ENCODE measurements around the gene ZNF678. TPM values are rescaled to one million over a fixed set of nuclear protein-coding genes. Genes with fewer than 3 reads are reported as not detected.

Gene ZNF678
- 1.3 and 1.7 TPM in 2 replicates for polyA plus RNA-seq (2012; rRNA removed)
- polyA plus RNA-seq (2012; cell fraction: cytosol; rRNA removed) = 1.3 and 1.8 TPM in 2 replicates
- polyA plus RNA-seq (2012; cell fraction: nucleus; rRNA removed) = 1.1 and 1.5 TPM in 2 replicates

GRCh38 chr1:227563324-227564201 is at the start of gene ZNF678:
ZNF678 (plus strand) TSS chr1:227563556; CDS start chr1:227650992, 87,436 bp downstream.
- Histone ChIP-seq H3K9me2 (no peaks in the 10 kb centered on the region), H3K27ac (ENCODE audit: low read depth in 2 of 2, low read length in 1 of 2) (peak within 1 kb of the TSS; percentile 89 to 97), H3F3A (replicated peaks; ENCODE audit: insufficient read depth) (peaks cover 7% of the 10 kb centered on the region), H2AFZ (ENCODE audit: low read depth) (peak within 1 kb of the TSS; percentile 98), H3K4me1 (ENCODE audit: control insufficient read depth in 1 of 2, insufficient read depth in 2 of 2, low read depth in 1 of 2, low read length in 1 of 2) (peaks cover 3 to 7% of the 10 kb centered on the region in 2 experiments; a peak in 2 of 4 replicates), H3K27me3 (ENCODE audit: insufficient read depth) (no peaks in the 10 kb centered on the region), H3K9ac (peak within 1 kb of the TSS; percentile 80), H3K36me3 (replicated peaks in 1 of 2; ENCODE audit: control insufficient read depth in 1 of 2, insufficient read depth in 2 of 2, low read length in 1 of 2) (peaks cover 0 to 2% of the 10 kb centered on the region in 2 experiments), H3K9me3 (no peaks in the 10 kb centered on the region), H3K4me3 (ENCODE audit: low read depth in 2 of 2, low read length in 1 of 2) (peak within 1 kb of the TSS; percentile 75 to 80), H4K20me1 (ENCODE audit: insufficient read depth) (no peaks in the 10 kb centered on the region), H3K4me2 (peak within 1 kb of the TSS; percentile 73), H3K79me2 (ENCODE audit: insufficient read depth) (peaks cover 45% of the 10 kb centered on the region)
- ChIA-PET CTCF (interaction anchor here (1.1 to 1.8 kb wide), 4 partner anchors 21 to 82 kb away, joined by 4 to 7 read pairs (median 6); no protein-coding TSS in a partner anchor), POLR2A (interaction anchor here (0.8 to 1.5 kb wide), 3 partner anchors 21 to 167 kb away, joined by 3 to 5 read pairs (median 4); no protein-coding TSS in a partner anchor)
- 1% methylated on average over 33 of the region's 39 CpGs for WGBS (ENCODE audit: low lambda C conversion rate)
- peak; percentile 99 for DNase-seq
- TF ChIP-seq ZBTB33 (IDR thresholded peaks at IDR 0.05; ENCODE audit: borderline replicate concordance, low read depth) = no peak
- TF ChIP-seq FOSL2 (IDR thresholded peaks at IDR 0.05; ENCODE audit: borderline replicate concordance, low read depth) = no peak
- TF ChIP-seq YY1 (IDR thresholded peaks at IDR 0.05; ENCODE audit: low read depth) = peak; percentile 95
- TF ChIP-seq, protein P1, sequence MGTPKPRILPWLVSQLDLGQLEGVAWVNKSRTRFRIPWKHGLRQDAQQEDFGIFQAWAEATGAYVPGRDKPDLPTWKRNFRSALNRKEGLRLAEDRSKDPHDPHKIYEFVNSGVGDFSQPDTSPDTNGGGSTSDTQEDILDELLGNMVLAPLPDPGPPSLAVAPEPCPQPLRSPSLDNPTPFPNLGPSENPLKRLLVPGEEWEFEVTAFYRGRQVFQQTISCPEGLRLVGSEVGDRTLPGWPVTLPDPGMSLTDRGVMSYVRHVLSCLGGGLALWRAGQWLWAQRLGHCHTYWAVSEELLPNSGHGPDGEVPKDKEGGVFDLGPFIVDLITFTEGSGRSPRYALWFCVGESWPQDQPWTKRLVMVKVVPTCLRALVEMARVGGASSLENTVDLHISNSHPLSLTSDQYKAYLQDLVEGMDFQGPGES (IDR thresholded peaks at IDR 0.05; ENCODE audit: low read depth, low read length) = peak; percentile 75
- TF ChIP-seq, protein P2, sequence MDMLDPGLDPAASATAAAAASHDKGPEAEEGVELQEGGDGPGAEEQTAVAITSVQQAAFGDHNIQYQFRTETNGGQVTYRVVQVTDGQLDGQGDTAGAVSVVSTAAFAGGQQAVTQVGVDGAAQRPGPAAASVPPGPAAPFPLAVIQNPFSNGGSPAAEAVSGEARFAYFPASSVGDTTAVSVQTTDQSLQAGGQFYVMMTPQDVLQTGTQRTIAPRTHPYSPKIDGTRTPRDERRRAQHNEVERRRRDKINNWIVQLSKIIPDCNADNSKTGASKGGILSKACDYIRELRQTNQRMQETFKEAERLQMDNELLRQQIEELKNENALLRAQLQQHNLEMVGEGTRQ (IDR thresholded peaks at IDR 0.05; ENCODE audit: borderline replicate concordance, low read depth, low read length) = no peak
- no peak for TF ChIP-seq JUND (IDR thresholded peaks at IDR 0.05)
- TF ChIP-seq RXRA (IDR thresholded peaks at IDR 0.05; ENCODE audit: borderline replicate concordance, low read depth) = no peak
- peak; percentile 69 for TF ChIP-seq GABPA (IDR thresholded peaks at IDR 0.05; ENCODE audit: low read depth)
- TF ChIP-seq TCF12 (IDR thresholded peaks at IDR 0.05) = 0 out of 2 replicates have a peak, but pooled peaks have one; percentile 26
- TF ChIP-seq, protein P3, sequence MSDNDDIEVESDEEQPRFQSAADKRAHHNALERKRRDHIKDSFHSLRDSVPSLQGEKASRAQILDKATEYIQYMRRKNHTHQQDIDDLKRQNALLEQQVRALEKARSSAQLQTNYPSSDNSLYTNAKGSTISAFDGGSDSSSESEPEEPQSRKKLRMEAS (IDR thresholded peaks at IDR 0.05; ENCODE audit: low read depth) = peak; percentile 59
- no peak; the same call in 1 of the 2 replicates for TF ChIP-seq TAF1 (IDR thresholded peaks at IDR 0.05; ENCODE audit: borderline replicate concordance, low read depth, low read length)
- no peak for TF ChIP-seq USF1 (IDR thresholded peaks at IDR 0.05; ENCODE audit: borderline replicate concordance, low read depth)
- peak; percentile 99 for TF ChIP-seq PBX3 (IDR thresholded peaks at IDR 0.05)
- no peak for TF ChIP-seq NRF1 (IDR thresholded peaks at IDR 0.05; ENCODE audit: low read depth, low read length)
- TF ChIP-seq FOXJ3 (CRISPR knock-in tag; IDR thresholded peaks at IDR 0.05) = no peak
- TF ChIP-seq MXI1 (IDR thresholded peaks at IDR 0.05; ENCODE audit: low read depth, low read length) = peak; percentile 88
- peak; percentile 47; the same call in 1 of the 2 replicates for TF ChIP-seq POLR2AphosphoS5 (IDR thresholded peaks at IDR 0.05; ENCODE audit: low read depth, low read length)
- peak; percentile 66 for TF ChIP-seq CHD2 (IDR thresholded peaks at IDR 0.05; ENCODE audit: low read length, partially characterized antibody)
- TF ChIP-seq TEAD4 (IDR thresholded peaks at IDR 0.05; ENCODE audit: borderline replicate concordance, insufficient read depth) = peak; percentile 54; the same call in 1 of the 2 replicates
- peak; percentile 69; the same call in 1 of the 2 replicates for TF ChIP-seq RFX5 (IDR thresholded peaks at IDR 0.05; ENCODE audit: low read length)
- TF ChIP-seq NFIC (IDR thresholded peaks at IDR 0.05; ENCODE audit: borderline replicate concordance) = 0 out of 2 replicates have a peak, but pooled peaks have one; percentile 5
- TF ChIP-seq SIN3A (IDR thresholded peaks at IDR 0.05; ENCODE audit: borderline replicate concordance, low read depth, low read length) = peak; percentile 73; the same call in 1 of the 2 replicates
- no peak for TF ChIP-seq SMC3 (IDR thresholded peaks at IDR 0.05; ENCODE audit: low read depth, low read length)
- no peak for TF ChIP-seq EZH2phosphoT487 (IDR thresholded peaks at IDR 0.05; ENCODE audit: borderline replicate concordance, low read depth)
- 0 out of 2 replicates have a peak, but pooled peaks have one; percentile 20 for TF ChIP-seq GATA2 (CRISPR knock-in tag; IDR thresholded peaks at IDR 0.05)
- TF ChIP-seq ELF1 (IDR thresholded peaks at IDR 0.05) = peak; percentile 76

All from SK-N-SH (cell line).